Osteoblast (primary cell): ENCODE data around the gene NRF1. TPM values are rescaled to one million over a fixed set of nuclear protein-coding genes. Genes with fewer than 3 reads are reported as not detected.

Source experiments
- DNase-seq: peaks from one replicate; pipeline ENCODE4 v3.0.0; 2011; ENCODE audit warnings: low spot score, mixed read lengths; ENCODE audit not compliant: insufficient read length; ENCODE audit errors: missing footprints
- H2AFZ ChIP-seq: 2 replicates; pipeline ENCODE4 v1.6.0; 2011; ENCODE audit warnings: mild to moderate bottlenecking, low read length
- H3K27ac ChIP-seq: 2 replicates; pipeline ENCODE4 v1.5.1; 2011; ENCODE audit warnings: mild to moderate bottlenecking, low read depth, low read length, moderate library complexity
- H3K27me3 ChIP-seq: 2 replicates; pipeline ENCODE4 v1.6.0; 2012; ENCODE audit warnings: mild to moderate bottlenecking, control low read depth, inconsistent platforms, low read length, moderate library complexity; ENCODE audit not compliant: insufficient read depth
- H3K36me3 ChIP-seq: 2 replicates; pipeline ENCODE4 v1.5.1; 2011; ENCODE audit warnings: mild to moderate bottlenecking, low read length, control low read depth, moderate library complexity; ENCODE audit not compliant: insufficient read depth
- H3K4me1 ChIP-seq: 2 replicates; pipeline ENCODE4 v1.5.1; 2011; ENCODE audit warnings: mild to moderate bottlenecking, low read length, control low read depth, moderate library complexity; ENCODE audit not compliant: insufficient read depth
- H3K4me2 ChIP-seq: 2 replicates; pipeline ENCODE4 v1.6.0; 2011; ENCODE audit warnings: mild to moderate bottlenecking, low read length; ENCODE audit not compliant: insufficient read depth
- H3K4me3 ChIP-seq: fragments of 200-600 bp; sonication (generic); 3 replicates; pipeline ENCODE4 v1.5.1; 2012; ENCODE audit warnings: mild to moderate bottlenecking, low read length, inconsistent platforms; ENCODE audit not compliant: insufficient read depth
- H3K79me2 ChIP-seq: 2 replicates; pipeline ENCODE4 v1.6.0; 2012; ENCODE audit warnings: mild to moderate bottlenecking, low read length, control low read depth, inconsistent platforms; ENCODE audit not compliant: insufficient read depth
- H3K9me3 ChIP-seq: 2 replicates; pipeline ENCODE4 v1.5.1; 2011; ENCODE audit warnings: low read depth, low read length, control low read depth
- H4K20me1 ChIP-seq: 2 replicates; pipeline ENCODE4 v1.6.0; 2012; ENCODE audit warnings: mild to moderate bottlenecking, low read length, control low read depth; ENCODE audit not compliant: insufficient read depth
- total RNA-seq: library from RNA; depleted of rRNA; stranded (reverse); fragments of >200 nt; gene quantifications from 2 replicates; pipeline ENCODE4 v1.2.3, GENCODE V29; 2012
- TF ChIP-seq, protein P1 (sequence below): IDR thresholded peaks from 2 replicates; pipeline ENCODE4 v1.5.1; 2011; ENCODE audit warnings: mild to moderate bottlenecking, low read depth, low read length, moderate library complexity; ENCODE audit errors: extremely low read depth

The NRF1 gene
- total RNA-seq, 1 donor: 14.8 TPM

DNA sequence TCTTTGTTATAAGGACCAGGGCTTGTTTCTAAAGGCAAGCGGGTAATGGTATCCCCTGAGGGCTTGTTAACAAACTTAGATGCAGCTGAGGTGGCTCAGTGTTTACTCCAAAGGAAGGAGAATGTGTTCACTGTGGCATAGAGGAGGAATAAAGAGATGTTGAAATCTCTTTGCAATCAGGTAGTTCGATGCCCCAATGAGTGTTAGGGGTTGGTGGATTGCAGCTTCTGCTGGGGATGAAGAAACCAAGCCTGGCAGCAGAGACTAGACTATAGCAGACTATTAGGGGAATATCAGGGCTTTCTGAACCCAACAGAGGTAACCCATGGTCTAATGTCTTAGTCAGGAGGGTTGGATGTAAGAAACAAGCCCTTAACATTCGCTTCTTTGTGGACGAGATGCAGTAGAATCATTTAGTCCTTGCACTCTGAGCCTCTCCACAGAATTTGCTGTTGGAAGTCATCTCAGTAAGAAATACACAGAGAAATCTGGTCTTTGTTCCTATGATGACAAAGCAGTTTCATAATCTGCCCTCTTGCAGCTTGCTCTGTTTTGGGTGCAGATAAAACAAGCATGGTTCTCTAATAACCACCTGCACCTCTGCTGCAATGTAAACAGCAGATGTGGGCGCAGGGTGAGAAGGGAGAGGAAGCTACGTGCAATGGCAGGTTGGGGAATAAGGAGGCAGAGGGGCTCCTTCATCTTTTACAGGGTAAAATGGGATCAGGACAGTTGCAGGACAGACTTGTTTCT is 108.6 kb downstream of the NRF1 start:
- Histone ChIP-seq H3K9me3 (no peaks in the 10 kb centered on the region), H3K4me3 (no peak overlapping the region), H3K79me2 (no peaks in the 10 kb centered on the region), H3K36me3 (peaks cover 24% of the 10 kb centered on the region), H2AFZ (no peak overlapping the region), H4K20me1 (no peaks in the 10 kb centered on the region), H3K27me3 (no peaks in the 10 kb centered on the region), H3K4me2 (no peak overlapping the region), H3K27ac (no peak overlapping the region), H3K4me1 (no peaks in the 10 kb centered on the region)
- no peak for DNase-seq
- TF ChIP-seq, protein P1, sequence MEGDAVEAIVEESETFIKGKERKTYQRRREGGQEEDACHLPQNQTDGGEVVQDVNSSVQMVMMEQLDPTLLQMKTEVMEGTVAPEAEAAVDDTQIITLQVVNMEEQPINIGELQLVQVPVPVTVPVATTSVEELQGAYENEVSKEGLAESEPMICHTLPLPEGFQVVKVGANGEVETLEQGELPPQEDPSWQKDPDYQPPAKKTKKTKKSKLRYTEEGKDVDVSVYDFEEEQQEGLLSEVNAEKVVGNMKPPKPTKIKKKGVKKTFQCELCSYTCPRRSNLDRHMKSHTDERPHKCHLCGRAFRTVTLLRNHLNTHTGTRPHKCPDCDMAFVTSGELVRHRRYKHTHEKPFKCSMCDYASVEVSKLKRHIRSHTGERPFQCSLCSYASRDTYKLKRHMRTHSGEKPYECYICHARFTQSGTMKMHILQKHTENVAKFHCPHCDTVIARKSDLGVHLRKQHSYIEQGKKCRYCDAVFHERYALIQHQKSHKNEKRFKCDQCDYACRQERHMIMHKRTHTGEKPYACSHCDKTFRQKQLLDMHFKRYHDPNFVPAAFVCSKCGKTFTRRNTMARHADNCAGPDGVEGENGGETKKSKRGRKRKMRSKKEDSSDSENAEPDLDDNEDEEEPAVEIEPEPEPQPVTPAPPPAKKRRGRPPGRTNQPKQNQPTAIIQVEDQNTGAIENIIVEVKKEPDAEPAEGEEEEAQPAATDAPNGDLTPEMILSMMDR: no peak

DNA sequence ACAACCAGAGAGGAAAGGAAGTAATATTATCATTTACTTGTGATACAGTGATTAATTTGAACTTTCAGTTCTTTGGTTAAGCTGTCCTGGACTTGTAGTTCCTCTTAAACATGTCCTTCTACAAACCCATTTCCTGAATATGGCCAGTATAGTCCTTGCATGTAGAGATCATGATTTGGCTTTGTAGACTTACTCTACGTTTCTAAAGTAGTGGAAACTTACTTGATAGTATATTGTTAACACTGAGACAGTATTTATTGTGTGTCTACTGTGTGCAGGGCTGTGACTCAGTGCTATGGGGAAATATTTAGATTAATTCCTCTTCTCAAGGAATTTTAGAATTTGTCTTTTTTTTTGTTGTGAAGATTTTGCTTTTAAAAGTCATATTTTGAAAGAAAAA is 109.5 kb downstream of the NRF1 start:
- Histone ChIP-seq H3K27ac (no peak overlapping the region), H4K20me1 (no peaks in the 10 kb centered on the region), H3K9me3 (no peaks in the 10 kb centered on the region), H3K4me1 (no peaks in the 10 kb centered on the region), H3K4me3 (no peak overlapping the region), H3K27me3 (no peaks in the 10 kb centered on the region), H2AFZ (no peak overlapping the region), H3K4me2 (no peak overlapping the region), H3K79me2 (no peaks in the 10 kb centered on the region), H3K36me3 (peaks cover 24% of the 10 kb centered on the region)
- DNase-seq: no peak
- TF ChIP-seq, protein P1: no peak

DNA sequence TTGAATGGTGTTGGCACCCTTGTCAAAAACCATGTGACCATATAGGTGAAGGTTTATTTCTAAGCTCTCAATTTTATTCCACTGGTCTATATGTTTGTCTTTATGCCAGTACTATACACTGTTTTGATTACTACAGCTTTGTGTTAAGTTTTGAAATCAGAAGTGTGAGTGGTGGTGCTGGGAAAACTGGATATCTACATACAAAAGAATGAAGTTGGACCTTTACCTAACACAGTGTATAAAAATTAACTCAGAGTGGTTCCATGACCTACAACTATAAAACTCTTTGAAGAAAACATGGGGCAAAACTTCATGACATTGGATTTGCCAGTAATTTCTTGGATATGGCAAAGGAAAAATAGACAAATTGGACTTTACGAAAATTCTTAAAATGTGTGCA is 112.2 kb downstream of the NRF1 start:
- Histone ChIP-seq H4K20me1 (no peaks in the 10 kb centered on the region), H3K4me3 (no peak overlapping the region), H3K79me2 (no peaks in the 10 kb centered on the region), H3K9me3 (no peaks in the 10 kb centered on the region), H3K27me3 (no peaks in the 10 kb centered on the region), H3K36me3 (peaks cover 20% of the 10 kb centered on the region), H3K4me1 (no peaks in the 10 kb centered on the region), H3K4me2 (no peak overlapping the region), H2AFZ (no peak overlapping the region), H3K27ac (no peak overlapping the region)
- no peak for DNase-seq
- TF ChIP-seq, protein P1: no peak

DNA sequence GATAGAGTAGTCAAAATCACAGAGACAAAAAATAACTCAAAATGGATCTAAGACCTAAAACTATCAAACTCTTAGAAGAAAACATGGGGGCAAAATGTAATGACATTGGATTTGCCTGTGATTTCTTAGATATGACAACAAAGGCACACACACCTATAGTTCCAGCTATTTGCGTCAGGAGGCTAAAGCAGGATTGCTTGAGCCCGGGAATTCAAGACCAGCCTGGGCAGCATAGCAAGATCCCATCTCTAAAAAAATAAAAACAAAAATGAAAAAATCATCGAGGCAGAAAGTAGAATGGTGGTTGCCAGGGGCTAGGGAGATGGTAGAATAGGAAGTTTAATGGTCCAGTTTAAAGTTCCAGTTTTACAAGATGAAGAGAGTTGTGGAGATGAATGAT is 113.3 kb downstream of the NRF1 start:
- H3K27ac ChIP-seq: no peak overlapping the region
- no peak overlapping the region for H3K4me3 ChIP-seq
- no peaks in the 10 kb centered on the region for H4K20me1 ChIP-seq
- TF ChIP-seq, protein P1: no peak
- H3K27me3 ChIP-seq: no peaks in the 10 kb centered on the region
- peaks cover 20% of the 10 kb centered on the region for H3K36me3 ChIP-seq
- H3K4me1 ChIP-seq: no peaks in the 10 kb centered on the region
- no peak overlapping the region for H3K4me2 ChIP-seq
- no peaks in the 10 kb centered on the region for H3K9me3 ChIP-seq
- no peaks in the 10 kb centered on the region for H3K79me2 ChIP-seq
- no peak for DNase-seq
- H2AFZ ChIP-seq: no peak overlapping the region
